GM12878 (cell line): ENCODE data around the gene PPP2R5C. TPM values are rescaled to one million over a fixed set of nuclear protein-coding genes. Genes with fewer than 3 reads are reported as not detected.
A peak's percentile ranks its signal among the peaks of the same experiment; 100 is the strongest.

Experiments used
- BACH1 ChIP-seq: fragments of 450-650 bp; IDR thresholded peaks from 2 replicates; pipeline ENCODE4 v1.6.1; 2017; ENCODE audit warnings: mild to moderate bottlenecking, borderline replicate concordance
- BHLHE40 ChIP-seq, 2 experiments: fragments of 450-650 bp in 1 of 2; IDR thresholded peaks; 2 replicates each; pipeline ENCODE4 v1.6.1; 2011 to 2017; ENCODE audit warnings: low read depth in 2 of 2, borderline replicate concordance in 1 of 2, improper control_type of control experiment in 1 of 2, low read length in 1 of 2, mild to moderate bottlenecking in 1 of 2
- CREB1 ChIP-seq: IDR thresholded peaks from 2 replicates; pipeline ENCODE4 v1.6.1; 2012; ENCODE audit warnings: low read depth, mild to moderate bottlenecking, inconsistent platforms
- FOXM1 ChIP-seq: IDR thresholded peaks from 2 replicates; pipeline ENCODE4 v1.6.1; 2012; ENCODE audit warnings: low read depth, mild to moderate bottlenecking, inconsistent platforms, low read length, moderate library complexity
- IKZF1 ChIP-seq: fragments of 450-650 bp; conservative IDR thresholded peaks from 2 replicates; pipeline ENCODE4 v1.6.1; 2017; ENCODE audit warnings: antibody characterized with exemption, mild to moderate bottlenecking
- IKZF2 ChIP-seq, 2 experiments: fragments of 450-650 bp; IDR thresholded peaks; 2 replicates each; pipeline ENCODE4 v1.6.1; 2017; ENCODE audit warnings: mild to moderate bottlenecking in 2 of 2, moderate library complexity in 2 of 2
- KAT2A ChIP-seq: conservative IDR thresholded peaks from 2 replicates; pipeline ENCODE4 v1.6.1; 2011; ENCODE audit warnings: low read depth, low read length; ENCODE audit not compliant: control insufficient read depth
- MTA3 ChIP-seq: IDR thresholded peaks from 2 replicates; pipeline ENCODE4 v1.6.1; 2012; ENCODE audit warnings: low read length, inconsistent platforms, borderline replicate concordance
- MXI1 ChIP-seq: fragments of 150-350 bp; IDR thresholded peaks from 2 replicates; pipeline ENCODE4 v1.6.1; 2011; ENCODE audit warnings: low read depth, mild to moderate bottlenecking, inconsistent platforms, low read length, improper control_type of control experiment
- POU2F2 ChIP-seq: IDR thresholded peaks from 3 replicates; pipeline ENCODE4 v1.6.1; 2011; ENCODE audit warnings: low read depth, mild to moderate bottlenecking, low read length, borderline replicate concordance
- RAD21 ChIP-seq: IDR thresholded peaks from 2 replicates; pipeline ENCODE4 v1.6.1; 2011; ENCODE audit warnings: mild to moderate bottlenecking, low read depth, low read length, moderate library complexity; ENCODE audit not compliant: insufficient read depth
- RUNX3 ChIP-seq: IDR thresholded peaks from 2 replicates; pipeline ENCODE4 v1.6.1; 2012; ENCODE audit warnings: low read length, inconsistent platforms
- SP1 ChIP-seq: IDR thresholded peaks from one replicate; pipeline ENCODE4 v1.6.1; 2011; ENCODE audit warnings: low read depth, low read length
- SRF ChIP-seq, 2 experiments: IDR thresholded peaks; 2 replicates each; pipeline ENCODE4 v1.6.1; 2011; ENCODE audit warnings: low read depth in 2 of 2, low read length in 2 of 2, mild to moderate bottlenecking in 1 of 2, moderate library complexity in 1 of 2
- SUZ12 ChIP-seq: fragments of 200-600 bp; sonication (generic); IDR thresholded peaks from one replicate; pipeline ENCODE4 v1.6.1; 2018; ENCODE audit warnings: antibody characterized with exemption, mild to moderate bottlenecking; ENCODE audit not compliant: unreplicated experiment
- TCF12 ChIP-seq: IDR thresholded peaks from 2 replicates; pipeline ENCODE4 v1.6.1; 2011; ENCODE audit warnings: low read depth, mild to moderate bottlenecking, low read length
- polyA plus RNA-seq, 11 experiments: library from polyadenylated mRNA; depleted of rRNA in 4 of 11; unstranded in 6 of 11; stranded (reverse) in 5 of 11; fragments of >200 nt; fragmentation: Nextera tagmentation in 4 of 11; fragmentation: Illumina TruSeq in 1 of 11; extraction: Ambion mirVana in 4 of 11; extraction: Trizol in 1 of 11; gene quantifications; 1 replicate in 1 of 11; 2 replicates in 10 of 11; pipeline versions ENCODE4 v1.2.1 to v1.2.3, GENCODE V29; 2011 to 2016; ENCODE audit warnings: inconsistent platforms in 2 of 11, missing spikeins in 2 of 11, low read depth in 1 of 11
- total RNA-seq, 4 experiments: library from RNA; depleted of rRNA in 3 of 4; stranded (reverse); fragments of >200 nt in 3 of 4; fragmentation: Illumina TruSeq in 1 of 4; extraction: Trizol in 1 of 4; gene quantifications; 2 replicates each; pipeline versions ENCODE4 v1.2.1 to v1.2.3, GENCODE V29; 2013 to 2021
- TF ChIP-seq, protein P1 (sequence below): IDR thresholded peaks from 2 replicates; pipeline ENCODE4 v1.6.1; 2012; ENCODE audit warnings: low read depth, low read length, improper control_type of control experiment
- TF ChIP-seq, protein P2 (sequence below): IDR thresholded peaks from 2 replicates; pipeline ENCODE4 v1.6.1; 2012; ENCODE audit warnings: low read length, inconsistent platforms

The PPP2R5C gene
- total and polyA plus RNA-seq, 10 of the 15 experiments (the other 5 are each of a cell fraction or from before 2014, with no cell fraction given) = 106 to 199 (median 144) TPM

DNA sequence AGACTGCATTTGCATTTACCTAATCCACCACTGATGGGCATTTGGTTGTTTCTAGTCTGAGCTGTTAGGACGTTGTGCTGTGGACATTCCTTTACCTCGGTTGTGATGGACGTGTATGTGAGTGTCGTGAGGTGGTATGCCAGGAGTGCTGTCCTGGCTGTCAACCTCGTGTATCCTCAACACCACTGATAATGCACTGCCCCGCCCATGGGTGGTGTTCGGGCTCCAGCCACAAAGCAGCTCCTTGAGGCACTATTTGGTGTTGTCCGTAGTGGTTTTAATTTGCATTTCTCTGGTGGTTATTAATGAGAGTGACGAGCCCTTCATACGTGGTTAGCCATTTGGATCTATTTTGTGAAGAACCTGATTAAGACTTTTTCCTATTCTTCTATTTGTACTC lies 87.6 kb downstream of the PPP2R5C start (continued):
- TF ChIP-seq POU2F2 = peak; percentile 92; the same call in 2 of the 3 replicates
- TF ChIP-seq IKZF1 = no peak
- TF ChIP-seq CREB1 = no peak
- TF ChIP-seq RUNX3 = peak; percentile 86
- TF ChIP-seq RAD21 = no peak
- no peak for TF ChIP-seq TCF12
- no peak for TF ChIP-seq KAT2A
- 0 out of 4 replicates have a peak, but pooled peaks of 1 of the 2 experiments have one; percentile 12 for TF ChIP-seq BHLHE40 (IDR thresholded peaks at IDR 0.05; ENCODE audit: borderline replicate concordance in 1 of 2, low read depth in 2 of 2, low read length in 1 of 2)
- TF ChIP-seq SRF (IDR thresholded peaks at IDR 0.05; ENCODE audit: low read depth in 2 of 2, low read length in 2 of 2) = no peak
- no peak for TF ChIP-seq IKZF2 (IDR thresholded peaks at IDR 0.05)
- TF ChIP-seq BACH1 = no peak
- TF ChIP-seq MTA3 = no peak
- TF ChIP-seq SP1 = no peak
- TF ChIP-seq, protein P1, sequence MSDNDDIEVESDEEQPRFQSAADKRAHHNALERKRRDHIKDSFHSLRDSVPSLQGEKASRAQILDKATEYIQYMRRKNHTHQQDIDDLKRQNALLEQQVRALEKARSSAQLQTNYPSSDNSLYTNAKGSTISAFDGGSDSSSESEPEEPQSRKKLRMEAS = no peak
- TF ChIP-seq FOXM1 = no peak
- TF ChIP-seq SUZ12 = no peak
- no peak for TF ChIP-seq MXI1
- TF ChIP-seq, protein P2, sequence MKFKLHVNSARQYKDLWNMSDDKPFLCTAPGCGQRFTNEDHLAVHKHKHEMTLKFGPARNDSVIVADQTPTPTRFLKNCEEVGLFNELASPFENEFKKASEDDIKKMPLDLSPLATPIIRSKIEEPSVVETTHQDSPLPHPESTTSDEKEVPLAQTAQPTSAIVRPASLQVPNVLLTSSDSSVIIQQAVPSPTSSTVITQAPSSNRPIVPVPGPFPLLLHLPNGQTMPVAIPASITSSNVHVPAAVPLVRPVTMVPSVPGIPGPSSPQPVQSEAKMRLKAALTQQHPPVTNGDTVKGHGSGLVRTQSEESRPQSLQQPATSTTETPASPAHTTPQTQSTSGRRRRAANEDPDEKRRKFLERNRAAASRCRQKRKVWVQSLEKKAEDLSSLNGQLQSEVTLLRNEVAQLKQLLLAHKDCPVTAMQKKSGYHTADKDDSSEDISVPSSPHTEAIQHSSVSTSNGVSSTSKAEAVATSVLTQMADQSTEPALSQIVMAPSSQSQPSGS = no peak
- TF ChIP-seq, all 136 proteins: peak for 8
